ENCODE results near the gene SMIM15. TPM values are rescaled to one million over a fixed set of nuclear protein-coding genes. Genes with fewer than 3 reads are reported as not detected.

Gene SMIM15
- polyA plus RNA-seq, 1 donor from 2014 or later = 30.1 TPM

GRCh38 chr5:61177716-61178115 lies 15.4 kb upstream of the SMIM15 start:
- Histone ChIP-seq H3K4me3 (ENCODE audit: low read length) (no peak overlapping the region), H3K4me2 (ENCODE audit: low read length) (no peak overlapping the region), H3F3A (ENCODE audit: insufficient read depth, low read length, poor library complexity, severe bottlenecking) (no peaks in the 10 kb centered on the region), H3K9me3 (ENCODE audit: low read length) (no peaks in the 10 kb centered on the region), H3K27me3 (ENCODE audit: insufficient read depth, low read depth, low read length) (no peaks in the 10 kb centered on the region), H3K9me2 (ENCODE audit: insufficient read depth, low read length) (no peaks in the 10 kb centered on the region), H4K20me1 (ENCODE audit: insufficient read depth) (no peaks in the 10 kb centered on the region), H3K27ac (ENCODE audit: low read length) (no peak overlapping the region), H3K79me2 (replicated peaks; ENCODE audit: insufficient read depth, low read length) (no peaks in the 10 kb centered on the region), H3K36me3 (ENCODE audit: insufficient read depth, low read length) (no peaks in the 10 kb centered on the region), H2AFZ (ENCODE audit: low read depth, low read length) (no peak overlapping the region), H3K9ac (ENCODE audit: low read length) (no peak overlapping the region)
- TF ChIP-seq CTCF (IDR thresholded peaks at IDR 0.05; ENCODE audit: poor library complexity, severe bottlenecking) (no peak), TAF1 (IDR thresholded peaks at IDR 0.05; ENCODE audit: low read depth) (no peak), MXI1 (conservative IDR thresholded peaks at IDR 0.05; ENCODE audit: poor library complexity, severe bottlenecking) (no peak), POLR2AphosphoS5 (IDR thresholded peaks at IDR 0.05) (no peak), EZH2 (IDR thresholded peaks at IDR 0.05; ENCODE audit: borderline replicate concordance, insufficient read depth, low read length, poor library complexity, severe bottlenecking) (no peak)

DNA sequence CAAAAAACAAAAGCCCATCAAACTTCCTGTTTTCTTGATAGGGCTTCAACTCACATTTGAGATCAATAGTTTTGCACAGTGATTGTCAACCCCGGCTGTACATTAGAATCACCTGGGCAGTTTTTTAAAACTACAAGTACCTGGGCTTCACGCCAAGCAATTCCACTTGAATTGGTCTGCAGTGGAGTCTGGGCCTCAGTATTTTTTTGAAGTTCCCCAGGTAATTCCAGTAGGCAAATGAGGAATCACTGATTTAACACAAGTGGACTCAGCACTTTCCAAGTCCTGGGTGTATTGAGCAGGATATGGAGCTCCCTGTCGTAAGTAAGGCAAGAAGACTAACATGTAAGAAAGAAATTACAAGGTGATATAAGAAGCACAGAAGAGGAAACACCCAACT lies 14.8 kb upstream of the SMIM15 start:
- Histone ChIP-seq H3K27me3 (ENCODE audit: insufficient read depth, low read depth, low read length) (no peaks in the 10 kb centered on the region), H3K36me3 (ENCODE audit: insufficient read depth, low read length) (no peaks in the 10 kb centered on the region), H3K9me2 (ENCODE audit: insufficient read depth, low read length) (no peaks in the 10 kb centered on the region), H3K4me2 (ENCODE audit: low read length) (no peak overlapping the region), H3K79me2 (replicated peaks; ENCODE audit: insufficient read depth, low read length) (no peaks in the 10 kb centered on the region), H3K9me3 (ENCODE audit: low read length) (no peaks in the 10 kb centered on the region), H3K4me3 (ENCODE audit: low read length) (no peak overlapping the region), H3F3A (ENCODE audit: insufficient read depth, low read length, poor library complexity, severe bottlenecking) (no peaks in the 10 kb centered on the region), H3K9ac (ENCODE audit: low read length) (no peak overlapping the region), H2AFZ (ENCODE audit: low read depth, low read length) (no peak overlapping the region), H3K27ac (ENCODE audit: low read length) (no peak overlapping the region), H4K20me1 (ENCODE audit: insufficient read depth) (no peaks in the 10 kb centered on the region)
- TF ChIP-seq CTCF (IDR thresholded peaks at IDR 0.05; ENCODE audit: poor library complexity, severe bottlenecking) (no peak), SMC3 (conservative IDR thresholded peaks at IDR 0.05; ENCODE audit: poor library complexity) (no peak), RAD21 (conservative IDR thresholded peaks at IDR 0.05) (no peak), TAF1 (IDR thresholded peaks at IDR 0.05; ENCODE audit: low read depth) (no peak), EZH2 (IDR thresholded peaks at IDR 0.05; ENCODE audit: borderline replicate concordance, insufficient read depth, low read length, poor library complexity, severe bottlenecking) (no peak), REST (IDR thresholded peaks at IDR 0.05; ENCODE audit: borderline replicate concordance) (no peak), EP300 (conservative IDR thresholded peaks at IDR 0.05; ENCODE audit: poor library complexity, severe bottlenecking) (no peak), MXI1 (conservative IDR thresholded peaks at IDR 0.05; ENCODE audit: poor library complexity, severe bottlenecking) (no peak), POLR2AphosphoS5 (IDR thresholded peaks at IDR 0.05) (no peak)

All from neural cell (in vitro differentiated cells).